Fibroblast of lung (primary cell): ENCODE results near the gene MOCS3. TPM values are rescaled to one million over a fixed set of nuclear protein-coding genes. Genes with fewer than 3 reads are reported as not detected.

ENCODE experiments used
- DNase-seq, 2 donors: peaks; one replicate each; pipeline versions ENCODE4 v3.0.0 to v3.0.0-alpha.2; 2010; ENCODE audit warnings: low read depth in 2 of 2
- H2AFZ ChIP-seq: 2 replicates; pipeline ENCODE4 v1.5.1; 2012; ENCODE audit warnings: low read length, control low read depth, inconsistent platforms
- H3K27ac ChIP-seq: 2 replicates; pipeline ENCODE4 v1.5.1; 2011; ENCODE audit warnings: low read length, control low read depth; ENCODE audit not compliant: insufficient read depth
- H3K27me3 ChIP-seq: 2 replicates; pipeline ENCODE4 v1.5.1; 2011; ENCODE audit warnings: mild to moderate bottlenecking, low read length; ENCODE audit not compliant: control insufficient read depth, insufficient read depth
- H3K36me3 ChIP-seq: 2 replicates; pipeline ENCODE4 v1.5.1; 2011; ENCODE audit warnings: low read length; ENCODE audit not compliant: control insufficient read depth, insufficient read depth
- H3K4me1 ChIP-seq: 2 replicates; pipeline ENCODE4 v1.5.1; 2011; ENCODE audit warnings: low read length; ENCODE audit not compliant: control insufficient read depth, insufficient read depth; ENCODE audit errors: extremely low read depth
- H3K4me2 ChIP-seq: 2 replicates; pipeline ENCODE4 v1.5.1; 2011; ENCODE audit warnings: low read length, control low read depth; ENCODE audit not compliant: insufficient read depth; ENCODE audit errors: extremely low read depth
- H3K4me3 ChIP-seq, 4 experiments: fragments of 200-600 bp in 1 of 4; sonication (generic) in 1 of 4; replicated peaks in 1 of 4; 2 replicates each; pipeline ENCODE4 v1.5.1; 2011 to 2016; ENCODE audit warnings: low read length in 4 of 4, low read depth in 3 of 4, mild to moderate bottlenecking in 3 of 4, control low read depth in 2 of 4, inconsistent platforms in 1 of 4, mixed read lengths in 1 of 4; ENCODE audit not compliant: insufficient read depth in 1 of 4; ENCODE audit errors: control extremely low read depth in 1 of 4
- H3K79me2 ChIP-seq: 2 replicates; pipeline ENCODE4 v1.5.1; 2012; ENCODE audit warnings: mild to moderate bottlenecking, low read length, inconsistent platforms; ENCODE audit not compliant: control insufficient read depth, insufficient read depth
- H3K9ac ChIP-seq: 2 replicates; pipeline ENCODE4 v1.5.1; 2011; ENCODE audit warnings: mild to moderate bottlenecking, low read length, control low read depth; ENCODE audit not compliant: insufficient read depth
- H3K9me3 ChIP-seq: 2 replicates; pipeline ENCODE4 v1.5.1; 2012; ENCODE audit warnings: low read depth, low read length; ENCODE audit not compliant: control insufficient read depth, insufficient read depth
- H4K20me1 ChIP-seq: 2 replicates; pipeline ENCODE4 v1.5.1; 2011; ENCODE audit warnings: low read length; ENCODE audit not compliant: control insufficient read depth, insufficient read depth; ENCODE audit errors: extremely low read depth
- EZH2 ChIP-seq: IDR thresholded peaks from 2 replicates; pipeline ENCODE4 v1.5.1; 2012; ENCODE audit warnings: low read length, control low read depth, mild to moderate bottlenecking; ENCODE audit errors: missing control alignments
- polyA plus RNA-seq, 2 donors: library from polyadenylated mRNA; depleted of rRNA in 1 of 2; stranded (reverse) in 1 of 2; unstranded in 1 of 2; fragments of >200 nt; gene quantifications; 2 replicates each; pipeline ENCODE4 v1.2.1, GENCODE V29; 2011 to 2012; ENCODE audit warnings: missing spikeins in 1 of 2
- total RNA-seq: library from RNA; depleted of rRNA; stranded (reverse); fragments of >200 nt; gene quantifications from 2 replicates; pipeline ENCODE4 v1.2.1, GENCODE V29; 2014
- TF ChIP-seq, protein P1 (sequence below), 2 donors: IDR thresholded peaks in 1 of 2; conservative IDR thresholded peaks in 1 of 2; 1 replicate in 1 of 2; 2 replicates in 1 of 2; pipeline ENCODE4 v1.5.1; 2011 to 2012; ENCODE audit warnings: low read length in 2 of 2, control low read depth in 1 of 2, inconsistent platforms in 1 of 2, low read depth in 1 of 2, mild to moderate bottlenecking in 1 of 2

Gene MOCS3
- total and polyA plus RNA-seq, 2 donors (not counting 1 experiment from before 2014, with no cell fraction given) = 3.7 to 10.1 TPM

DNA sequence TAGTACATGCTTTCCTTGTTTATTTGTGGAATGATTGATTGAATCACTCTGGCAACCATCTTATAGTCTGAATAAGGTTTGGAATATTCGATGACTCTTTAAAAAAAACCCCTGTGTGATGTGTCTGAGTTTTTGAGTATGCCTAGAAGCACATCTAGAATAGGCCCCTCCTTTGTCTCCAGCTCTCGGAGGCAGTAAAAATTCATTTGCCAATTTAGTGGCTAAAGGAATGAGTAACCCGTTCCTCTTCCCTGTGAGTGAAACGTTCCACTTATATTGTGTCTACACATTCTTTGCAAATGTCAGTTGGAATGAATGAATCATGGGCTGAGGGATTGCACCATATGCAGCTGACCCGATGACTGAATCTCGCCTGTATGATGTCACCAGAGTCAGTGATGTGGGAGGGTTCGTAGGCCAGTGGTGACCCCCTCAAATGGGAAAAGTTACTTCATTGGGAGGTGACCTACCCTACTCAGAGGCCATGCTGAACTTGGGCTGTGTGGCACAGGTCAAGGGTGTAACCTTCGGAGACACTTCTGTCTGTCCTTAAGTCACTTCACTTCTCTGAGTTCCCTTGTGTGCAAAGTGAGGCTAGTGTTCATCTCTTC lies 21.6 kb downstream of the MOCS3 start:
- peak; percentile 99 to 100 for DNase-seq
- H3K9ac ChIP-seq = peak overlapping the region; percentile 1

GRCh38 chr20:50980851-50981713 lies 22.5 kb downstream of the MOCS3 start:
- peak overlapping the region; percentile 1 for H3K9ac ChIP-seq
- no peaks in the 10 kb centered on the region for H3K79me2 ChIP-seq
- no peaks in the 10 kb centered on the region for H3K9me3 ChIP-seq
- no peak for TF ChIP-seq EZH2
- TF ChIP-seq, protein P1, sequence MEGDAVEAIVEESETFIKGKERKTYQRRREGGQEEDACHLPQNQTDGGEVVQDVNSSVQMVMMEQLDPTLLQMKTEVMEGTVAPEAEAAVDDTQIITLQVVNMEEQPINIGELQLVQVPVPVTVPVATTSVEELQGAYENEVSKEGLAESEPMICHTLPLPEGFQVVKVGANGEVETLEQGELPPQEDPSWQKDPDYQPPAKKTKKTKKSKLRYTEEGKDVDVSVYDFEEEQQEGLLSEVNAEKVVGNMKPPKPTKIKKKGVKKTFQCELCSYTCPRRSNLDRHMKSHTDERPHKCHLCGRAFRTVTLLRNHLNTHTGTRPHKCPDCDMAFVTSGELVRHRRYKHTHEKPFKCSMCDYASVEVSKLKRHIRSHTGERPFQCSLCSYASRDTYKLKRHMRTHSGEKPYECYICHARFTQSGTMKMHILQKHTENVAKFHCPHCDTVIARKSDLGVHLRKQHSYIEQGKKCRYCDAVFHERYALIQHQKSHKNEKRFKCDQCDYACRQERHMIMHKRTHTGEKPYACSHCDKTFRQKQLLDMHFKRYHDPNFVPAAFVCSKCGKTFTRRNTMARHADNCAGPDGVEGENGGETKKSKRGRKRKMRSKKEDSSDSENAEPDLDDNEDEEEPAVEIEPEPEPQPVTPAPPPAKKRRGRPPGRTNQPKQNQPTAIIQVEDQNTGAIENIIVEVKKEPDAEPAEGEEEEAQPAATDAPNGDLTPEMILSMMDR (conservative IDR thresholded peaks at IDR 0.05 in 1 of 2, IDR thresholded peaks at IDR 0.05 in 1 of 2; ENCODE audit: low read depth in 1 of 2, low read length in 2 of 2) = peak; percentile 75 to 80
- H3K4me3 ChIP-seq = no peak overlapping the region
- H3K27ac ChIP-seq = peak overlapping the region; percentile 85
- H3K27me3 ChIP-seq = no peaks in the 10 kb centered on the region
- H2AFZ ChIP-seq = no peak overlapping the region
- H3K4me1 ChIP-seq = peaks cover 22% of the 10 kb centered on the region
- no peaks in the 10 kb centered on the region for H4K20me1 ChIP-seq
- no peak overlapping the region for H3K4me2 ChIP-seq
- no peaks in the 10 kb centered on the region for H3K36me3 ChIP-seq
- DNase-seq = peak; percentile 50 to 75

More for the DNA sequence above, 21.6 kb downstream of the MOCS3 start:
- no peak for TF ChIP-seq EZH2
- TF ChIP-seq, protein P1 (conservative IDR thresholded peaks at IDR 0.05 in 1 of 2, IDR thresholded peaks at IDR 0.05 in 1 of 2; ENCODE audit: low read depth in 1 of 2, low read length in 2 of 2) = no peak
- Histone ChIP-seq H3K27me3 (no peaks in the 10 kb centered on the region), H2AFZ (no peak overlapping the region), H3K4me3 (no peak overlapping the region), H3K79me2 (no peaks in the 10 kb centered on the region), H3K4me2 (no peak overlapping the region), H3K36me3 (no peaks in the 10 kb centered on the region), H4K20me1 (no peaks in the 10 kb centered on the region), H3K9me3 (no peaks in the 10 kb centered on the region), H3K4me1 (peaks cover 22% of the 10 kb centered on the region), H3K27ac (peak overlapping the region; percentile 85)

GRCh38 chr20:50981714-50982048 lies 23.1 kb downstream of the MOCS3 start:
- H3K36me3 ChIP-seq = no peaks in the 10 kb centered on the region
- no peak overlapping the region for H3K9ac ChIP-seq
- no peaks in the 10 kb centered on the region for H4K20me1 ChIP-seq
- no peaks in the 10 kb centered on the region for H3K79me2 ChIP-seq
- H3K27me3 ChIP-seq = no peaks in the 10 kb centered on the region
- H3K9me3 ChIP-seq = no peaks in the 10 kb centered on the region
- no peak overlapping the region for H2AFZ ChIP-seq
- no peak overlapping the region for H3K4me2 ChIP-seq
- peaks cover 22% of the 10 kb centered on the region for H3K4me1 ChIP-seq
- H3K4me3 ChIP-seq = no peak overlapping the region
- TF ChIP-seq EZH2 = no peak
- TF ChIP-seq, protein P1 (conservative IDR thresholded peaks at IDR 0.05 in 1 of 2, IDR thresholded peaks at IDR 0.05 in 1 of 2; ENCODE audit: low read depth in 1 of 2, low read length in 2 of 2) = no peak
- H3K27ac ChIP-seq = peak overlapping the region; percentile 19
- no peak for DNase-seq
